Mesothelial cell of epicardium (in vitro differentiated cells): ENCODE measurements around the gene BCAT1. TPM values are rescaled to one million over a fixed set of nuclear protein-coding genes. Genes with fewer than 3 reads are reported as not detected.

Source experiments
- DNase-seq, 2 experiments: peaks; one replicate each; pipeline ENCODE4 v3.0.0; 2021; ENCODE audit warnings: low spot score in 2 of 2; ENCODE audit not compliant: unreplicated experiment in 2 of 2
- H3K27ac Mint-ChIP-seq: 2 replicates; pipeline ENCODE4 v1.8.0; 2021; ENCODE audit warnings: mixed read lengths
- H3K27me3 Mint-ChIP-seq: 2 replicates; pipeline ENCODE4 v1.8.0; 2021; ENCODE audit warnings: low read depth, mixed read lengths
- H3K36me3 Mint-ChIP-seq: 2 replicates; pipeline ENCODE4 v1.8.0; 2021; ENCODE audit warnings: mixed read lengths
- H3K4me1 Mint-ChIP-seq: 2 replicates; pipeline ENCODE4 v1.8.0; 2021; ENCODE audit warnings: mixed read lengths
- H3K4me3 Mint-ChIP-seq: 2 replicates; pipeline ENCODE4 v1.8.0; 2021; ENCODE audit warnings: mild to moderate bottlenecking, moderate library complexity, mixed read lengths
- H3K9me3 Mint-ChIP-seq: 2 replicates; pipeline ENCODE4 v1.8.0; 2021; ENCODE audit warnings: mixed read lengths
- CTCF ChIP-seq: fragments of 200-600 bp; sonication (generic); IDR thresholded peaks from one replicate; pipeline ENCODE4 v1.5.0; 2021; ENCODE audit warnings: antibody characterized with exemption; ENCODE audit not compliant: unreplicated experiment
- total RNA-seq: library from RNA; stranded (reverse); gene quantifications from 3 replicates; pipeline ENCODE4 v1.2.1, GENCODE V29; 2021

Gene BCAT1
- total RNA-seq, 1 donor from 2014 or later, result 121 TPM

- Mint-ChIP-seq H3K27me3 (no peaks in the 10 kb centered on the region), H3K36me3 (no peaks in the 10 kb centered on the region), H3K27ac (no peak overlapping the region), H3K9me3 (no peaks in the 10 kb centered on the region), H3K4me3 (no peak overlapping the region), H3K4me1 (peaks cover 16% of the 10 kb centered on the region)
- TF ChIP-seq CTCF, result no peak
- DNase-seq, result no peak
Measured at GRCh38 chr12:24993793-24994192, 44.9 kb upstream of the BCAT1 start.

- no peaks in the 10 kb centered on the region for H3K4me1 Mint-ChIP-seq
- DNase-seq, result no peak
- TF ChIP-seq CTCF, result peak; percentile 79
- no peak overlapping the region for H3K4me3 Mint-ChIP-seq
- no peaks in the 10 kb centered on the region for H3K27me3 Mint-ChIP-seq
- no peaks in the 10 kb centered on the region for H3K36me3 Mint-ChIP-seq
- H3K9me3 Mint-ChIP-seq, result no peaks in the 10 kb centered on the region
- no peak overlapping the region for H3K27ac Mint-ChIP-seq
Measured at GRCh38 chr12:24991209-24992049, 42.5 kb upstream of the BCAT1 start.

GRCh38 chr12:24989216-24989615 lies 40.3 kb upstream of the BCAT1 start:
- no peak overlapping the region for H3K27ac Mint-ChIP-seq
- H3K9me3 Mint-ChIP-seq, result peaks cover 6% of the 10 kb centered on the region
- no peak for DNase-seq
- no peaks in the 10 kb centered on the region for H3K4me1 Mint-ChIP-seq
- H3K36me3 Mint-ChIP-seq, result no peaks in the 10 kb centered on the region
- no peaks in the 10 kb centered on the region for H3K27me3 Mint-ChIP-seq
- H3K4me3 Mint-ChIP-seq, result no peak overlapping the region
- no peak for TF ChIP-seq CTCF

- H3K4me3 Mint-ChIP-seq, result no peak overlapping the region
- peaks cover 5% of the 10 kb centered on the region for H3K36me3 Mint-ChIP-seq
- H3K27me3 Mint-ChIP-seq, result no peaks in the 10 kb centered on the region
- no peak for DNase-seq
- peaks cover 12% of the 10 kb centered on the region for H3K4me1 Mint-ChIP-seq
- H3K9me3 Mint-ChIP-seq, result peaks cover 19% of the 10 kb centered on the region
- H3K27ac Mint-ChIP-seq, result no peak overlapping the region
- TF ChIP-seq CTCF, result no peak
Measured at GRCh38 chr12:24982250-24982649, 33.3 kb upstream of the BCAT1 start.

GRCh38 chr12:24979976-24980730 lies 31.3 kb upstream of the BCAT1 start:
- no peak for TF ChIP-seq CTCF
- Mint-ChIP-seq H3K36me3 (peaks cover 5% of the 10 kb centered on the region), H3K27me3 (no peaks in the 10 kb centered on the region), H3K4me1 (peaks cover 24% of the 10 kb centered on the region), H3K4me3 (no peak overlapping the region), H3K9me3 (peaks cover 18% of the 10 kb centered on the region), H3K27ac (peak overlapping the region; percentile 93)
- DNase-seq, result no peak
